NCI-H2107 treated with DMSO at 0.1 percent for 48 hours (cell line): Measurements from ENCODE around the gene EOLA1.
"Not testable (repeated sequence)": the region's sequence is repeated elsewhere in the genome, so short reads cannot be mapped to it uniquely, and the experiment has no call there.

Experiments used
- DNase-seq: peaks from one replicate; lab custom pipeline; 2025; ENCODE audit not compliant: unreplicated experiment; lab: John Stamatoyannopoulos, UW

The EOLA1 gene

DNA sequence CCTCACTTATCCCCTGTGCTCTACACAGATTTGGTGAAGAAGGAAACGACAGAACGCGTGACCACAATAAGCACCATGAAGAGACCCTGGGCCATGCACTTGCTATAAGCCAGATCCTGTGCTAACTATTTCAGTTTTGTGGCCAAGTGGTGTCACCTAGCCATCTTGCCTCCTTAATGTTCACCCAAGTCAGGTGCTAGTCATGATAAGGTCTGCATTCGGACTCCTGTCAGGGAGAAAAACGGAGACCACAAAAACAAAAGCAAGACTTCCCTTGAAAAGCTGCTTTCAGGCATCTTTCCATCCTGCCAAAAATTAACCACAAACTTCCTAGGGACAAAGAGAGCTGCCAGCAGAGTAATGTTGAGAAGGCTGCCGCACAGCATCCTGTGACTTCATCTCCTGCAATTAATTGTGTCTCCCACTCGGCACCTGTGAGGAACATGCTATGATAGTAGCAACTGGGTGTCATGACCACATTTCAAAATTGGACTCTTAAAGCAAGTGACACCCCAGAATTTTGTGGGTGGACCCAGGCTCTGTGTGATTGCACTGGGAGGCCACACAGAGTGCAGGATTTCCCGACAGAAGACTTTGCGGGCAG lies 26.9 kb upstream of the EOLA1 start:
- DNase-seq, result peak; percentile 53

DNA sequence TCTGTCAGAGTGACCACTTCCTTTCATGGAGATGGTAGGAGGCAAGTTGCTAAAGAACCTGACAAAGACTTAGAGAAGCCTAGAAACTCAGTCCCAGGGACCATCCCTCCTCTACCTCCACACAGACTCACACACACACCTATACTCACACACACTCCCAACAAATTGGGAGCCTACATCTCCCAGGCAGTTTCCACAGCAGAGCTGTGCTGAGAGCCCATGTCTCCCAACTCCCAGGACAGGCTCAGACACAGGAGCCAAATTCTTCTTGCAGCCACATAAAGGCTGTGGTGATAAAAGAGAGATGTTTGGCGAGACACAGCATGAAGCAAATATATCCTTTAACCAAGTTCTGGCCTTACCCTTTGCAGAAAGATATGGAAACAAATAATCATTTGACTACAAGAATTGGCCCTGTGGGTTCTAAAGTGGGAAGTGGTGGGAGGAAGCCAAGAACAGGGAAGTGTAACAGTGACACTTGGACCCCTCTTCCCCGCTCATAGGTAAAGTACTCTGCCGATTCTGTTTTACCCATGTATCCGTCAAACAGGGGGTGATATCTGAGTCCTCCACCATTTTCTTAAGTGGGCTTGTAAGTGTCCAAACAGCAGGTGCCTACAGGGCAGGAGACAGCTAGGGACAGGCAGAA lies 24.7 kb upstream of the EOLA1 start:
- DNase-seq, result no peak

DNA sequence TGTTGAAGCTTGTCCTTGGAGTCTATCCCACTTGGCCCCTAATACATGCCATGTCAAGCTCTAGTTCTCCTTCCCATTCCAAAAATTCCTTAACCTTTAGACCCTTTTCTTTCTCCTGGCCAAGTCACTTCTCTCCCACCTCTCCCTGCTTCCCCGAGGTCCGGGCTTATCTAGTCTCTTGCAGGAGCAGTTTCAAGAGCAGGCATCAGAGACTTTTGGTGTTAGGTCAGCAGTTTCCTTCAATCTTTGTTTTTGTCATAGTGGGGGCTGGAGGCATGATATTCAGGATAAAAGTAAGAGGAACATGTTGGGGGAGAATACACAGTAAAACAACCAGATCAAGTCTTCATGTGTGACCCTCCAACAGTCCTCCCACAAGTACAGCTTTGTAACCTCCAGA lies 24.2 kb upstream of the EOLA1 start:
- no peak for DNase-seq

- DNase-seq, result no peak
Observed at GRCh38 chrX:149517308-149517707, 23.5 kb upstream of the EOLA1 start.

- DNase-seq, result no peak
Observed at GRCh38 chrX:149518236-149518635, 22.6 kb upstream of the EOLA1 start.

- DNase-seq, result not testable (repeated sequence)
Observed at GRCh38 chrX:149520636-149521277, 20.1 kb upstream of the EOLA1 start.

DNA sequence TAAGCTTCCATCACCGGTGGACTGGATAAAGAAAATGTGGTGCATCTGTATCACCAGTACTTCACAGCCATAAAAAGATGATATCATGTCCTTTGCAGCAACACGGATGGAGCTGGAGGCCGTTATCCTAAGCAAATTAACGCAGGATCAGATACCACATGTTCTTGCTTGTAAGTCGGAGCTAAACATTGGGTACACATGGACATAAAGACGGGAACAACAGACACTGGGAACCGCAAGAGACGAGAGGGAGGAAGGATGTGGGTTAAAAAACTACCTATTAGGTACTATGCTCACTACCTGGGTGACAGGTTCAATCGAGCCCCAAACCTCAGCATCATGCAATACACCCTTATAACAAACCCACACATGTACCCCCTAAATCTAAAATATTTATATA lies 19.4 kb upstream of the EOLA1 start:
- no peak for DNase-seq

DNA sequence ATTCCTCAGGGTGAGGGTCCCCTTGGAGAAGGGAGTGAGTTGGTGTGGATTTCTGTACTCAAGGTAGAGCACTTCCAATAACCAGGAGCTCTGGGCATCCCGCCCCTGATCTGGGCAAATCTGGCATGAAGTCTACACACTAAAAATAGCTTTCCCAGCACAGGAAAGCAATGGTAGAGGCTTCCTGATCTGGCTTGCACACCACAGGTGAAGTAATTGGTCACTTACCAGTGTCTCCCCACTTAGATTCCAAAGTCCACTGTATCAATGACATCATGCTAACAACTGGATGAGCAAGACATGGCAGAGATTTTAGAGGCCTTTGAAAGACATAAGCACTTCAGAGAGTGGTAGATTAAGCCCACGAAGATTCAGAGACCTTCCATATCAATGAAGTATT lies 17.9 kb upstream of the EOLA1 start:
- DNase-seq, result no peak

- DNase-seq, result peak; percentile 11
Observed at GRCh38 chrX:149525389-149525788, 15.4 kb upstream of the EOLA1 start.

GRCh38 chrX:149525903-149526302 lies 14.9 kb upstream of the EOLA1 start:
- not testable (repeated sequence) for DNase-seq

DNA sequence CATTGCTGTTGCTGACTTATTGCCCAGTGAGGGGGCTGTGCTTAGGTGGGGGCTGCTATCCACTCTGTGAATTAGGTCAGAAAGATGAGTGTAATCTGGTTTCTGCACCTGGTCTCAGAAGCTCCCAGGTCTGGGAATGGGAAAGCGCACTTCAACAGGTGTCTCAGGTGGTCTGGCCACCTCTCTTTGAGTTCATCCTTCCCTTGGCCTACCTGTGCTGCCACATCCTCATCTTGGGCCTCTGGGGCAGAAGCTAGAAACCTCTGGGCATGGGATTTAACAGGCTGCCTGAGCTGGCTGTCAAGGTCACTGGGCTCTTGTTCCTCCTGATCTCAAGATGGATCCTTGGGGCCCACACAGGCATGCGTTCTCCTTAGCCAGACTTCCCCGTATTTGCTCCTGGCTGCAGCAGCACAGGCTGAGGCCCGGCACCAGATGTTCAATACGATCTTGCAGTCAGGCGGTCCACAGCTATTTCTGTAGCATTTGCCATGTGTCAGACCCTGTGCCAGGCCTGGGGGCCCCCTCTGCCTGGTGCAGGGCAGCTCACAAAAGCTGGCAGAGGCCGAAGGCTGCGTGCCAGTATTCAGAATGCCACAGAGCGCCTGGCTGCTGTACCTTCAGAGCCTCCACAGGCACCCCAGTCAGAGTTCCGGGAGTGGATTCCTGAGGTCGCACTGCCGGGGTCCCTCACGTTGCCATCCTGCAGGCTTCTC lies 14.3 kb upstream of the EOLA1 start:
- DNase-seq, result not testable (repeated sequence)

GRCh38 chrX:149527705-149528104 lies 13.1 kb upstream of the EOLA1 start:
- DNase-seq, result peak; percentile 15

- DNase-seq, result no peak
Observed at GRCh38 chrX:149528381-149528780, 12.4 kb upstream of the EOLA1 start.

DNA sequence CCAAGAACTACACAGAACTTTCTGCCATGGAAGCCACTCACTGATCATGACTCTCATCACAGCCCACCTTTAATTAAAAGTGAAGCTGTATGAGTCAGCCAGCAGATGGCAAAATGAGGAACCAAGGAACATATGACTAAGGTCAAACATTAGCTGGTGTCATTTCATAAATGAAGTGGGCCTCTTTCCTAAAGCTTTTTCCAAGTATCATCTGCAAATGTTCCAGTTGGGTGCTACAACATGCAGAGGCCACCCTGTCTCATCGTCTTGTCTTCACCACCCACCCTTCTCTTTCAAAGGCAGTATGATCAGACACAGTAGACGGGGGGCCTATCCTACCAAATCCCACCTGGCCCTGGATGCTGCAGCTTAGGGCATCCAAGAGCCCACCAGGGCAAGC lies 9.2 kb upstream of the EOLA1 start:
- no peak for DNase-seq

GRCh38 chrX:149532868-149533267 lies 7.9 kb upstream of the EOLA1 start:
- DNase-seq, result not testable (repeated sequence)

DNA sequence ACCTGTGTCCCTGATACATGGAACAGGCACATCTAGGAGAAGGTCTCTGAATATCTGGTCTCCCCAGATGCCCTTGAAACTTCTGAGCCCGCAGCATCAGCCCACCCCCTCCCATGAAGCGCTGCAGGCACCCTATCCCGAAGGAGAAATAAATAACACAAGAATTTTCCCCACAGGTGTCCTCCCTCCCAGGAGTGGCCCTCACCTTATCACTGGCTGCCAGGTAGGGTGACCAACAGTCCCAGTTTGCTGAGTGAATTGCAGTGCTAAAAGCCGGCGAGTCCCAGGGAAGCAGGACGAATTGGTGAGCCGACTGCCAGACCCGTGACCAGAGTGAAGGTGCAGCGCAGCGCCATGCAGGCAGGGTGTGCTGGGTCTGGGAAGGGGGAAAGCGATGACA lies 6.8 kb upstream of the EOLA1 start:
- DNase-seq, result not testable (repeated sequence)

GRCh38 chrX:149534926-149535602 lies 5.7 kb upstream of the EOLA1 start:
- not testable (repeated sequence) for DNase-seq

DNA sequence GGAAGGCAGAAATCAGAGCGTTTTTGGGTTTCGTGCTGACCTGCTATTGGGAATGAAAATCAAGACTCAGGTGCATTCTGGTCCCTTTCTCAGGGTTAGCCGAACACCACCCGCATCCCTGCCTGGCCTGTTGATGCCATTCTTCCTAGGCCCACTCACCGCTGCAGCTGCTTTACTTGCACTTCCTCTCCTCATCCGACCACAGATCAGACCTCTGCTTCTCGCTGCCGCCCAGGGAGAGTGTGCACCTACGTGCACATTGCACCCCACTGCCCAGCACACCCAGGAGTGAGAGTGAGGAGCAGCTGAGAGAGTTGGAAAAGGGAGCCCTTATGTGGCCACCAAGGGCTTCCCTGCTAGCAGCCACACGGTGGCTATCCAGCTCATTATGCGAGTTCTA lies 3.3 kb upstream of the EOLA1 start:
- DNase-seq, result not testable (repeated sequence)

DNA sequence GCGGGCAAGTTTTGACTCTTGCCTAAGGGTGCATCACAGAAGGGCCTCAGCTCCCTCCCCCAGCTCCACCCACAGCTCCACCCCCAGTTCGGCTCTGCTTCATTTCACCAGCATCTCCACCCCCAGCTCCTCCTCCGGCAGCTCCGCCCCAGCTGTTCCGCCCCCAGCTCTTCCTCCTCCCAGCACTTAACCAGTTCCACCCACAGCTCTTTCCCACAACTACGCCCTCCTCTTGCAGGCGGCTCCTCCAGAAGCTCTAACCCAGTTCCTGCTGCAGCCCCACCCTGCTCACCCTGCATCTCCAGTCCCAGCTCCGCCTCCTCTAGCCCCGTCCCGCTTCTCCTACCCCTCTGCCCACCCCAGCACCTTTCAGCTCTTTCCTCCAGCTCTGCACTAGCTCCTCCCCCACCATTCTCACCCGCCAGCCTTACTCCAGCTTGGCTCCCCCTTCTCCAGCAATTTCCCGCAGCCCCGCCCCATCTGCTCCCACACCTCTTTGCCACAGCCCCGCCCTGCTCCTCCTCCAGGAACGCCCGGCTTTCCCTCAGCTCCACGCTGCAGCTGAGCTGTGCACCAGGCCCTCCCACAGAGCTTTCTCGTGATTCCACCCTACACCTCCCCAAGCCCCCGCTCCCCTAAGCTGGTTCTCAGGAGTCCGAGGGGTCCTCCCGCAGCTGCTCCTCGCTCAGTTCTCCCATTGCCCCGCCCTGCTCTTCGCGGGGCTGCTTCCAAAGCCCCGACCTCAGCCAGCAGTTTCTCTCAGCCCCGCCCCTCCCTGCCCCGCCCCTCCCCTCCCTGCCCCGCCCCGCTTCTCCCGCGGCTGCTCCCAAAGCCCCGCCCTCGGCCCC lies 1.3 kb upstream of the EOLA1 start:
- peak; percentile 89 for DNase-seq

GRCh38 chrX:149540131-149540620 lies 636 bp upstream of the EOLA1 start:
- DNase-seq, result peak; percentile 96
